ENCODE results near the gene NTMT1.

Gene NTMT1

DNA sequence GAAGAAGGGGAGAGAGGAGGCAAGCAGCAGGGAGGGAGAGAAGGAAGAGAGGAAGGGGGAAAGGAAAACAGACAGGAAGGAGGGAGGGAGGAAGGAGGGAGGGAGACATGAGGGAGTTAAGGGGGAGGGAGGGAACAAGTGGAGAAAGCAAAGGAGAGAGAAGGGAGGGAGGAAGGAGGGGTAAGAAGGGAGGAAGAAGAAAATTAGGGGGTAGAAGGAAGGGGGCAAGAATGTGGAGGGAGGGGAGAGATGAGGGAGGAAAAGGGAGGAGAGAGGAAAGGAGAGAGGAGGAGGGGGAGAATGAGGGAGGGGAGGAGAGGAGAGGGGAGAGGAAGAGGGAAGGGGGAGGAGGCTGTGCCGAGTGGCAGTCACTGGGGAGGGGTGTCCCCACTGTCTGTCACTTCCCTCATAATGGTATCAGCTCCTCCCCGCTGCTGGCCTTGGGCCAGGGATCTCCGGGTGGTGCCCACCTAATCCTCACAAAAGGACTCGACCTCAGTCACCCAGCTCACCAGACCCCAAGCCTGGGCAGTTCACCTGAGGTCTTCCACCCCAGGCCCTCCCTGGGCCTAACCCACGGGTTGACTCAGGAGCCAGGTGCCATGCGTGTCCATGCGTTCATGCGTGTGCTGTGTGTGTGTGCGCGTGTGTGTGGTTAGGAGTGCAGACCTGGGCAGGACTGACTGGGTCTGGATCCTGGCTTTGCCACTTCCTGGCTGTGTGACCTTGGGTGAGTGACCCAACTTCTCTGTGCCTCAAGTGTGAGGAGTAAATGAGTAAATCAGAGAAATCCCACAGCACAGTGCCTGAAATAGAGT, 23.2 kb upstream of the NTMT1 start:
- H3K4me1 ChIP-seq (ENCODE audit: control insufficient read depth, insufficient read depth, low read length), result no peaks in the 10 kb centered on the region
- no peaks in the 10 kb centered on the region for H3K27me3 ChIP-seq (ENCODE audit: control insufficient read depth, insufficient read depth, low read length)
- no peak overlapping the region for H3K27ac ChIP-seq (ENCODE audit: low read depth, low read length)
- H3K36me3 ChIP-seq (ENCODE audit: control insufficient read depth, insufficient read depth, low read length), result no peaks in the 10 kb centered on the region
- H3K9ac ChIP-seq (ENCODE audit: low read length), result no peak overlapping the region
- H3K4me3 ChIP-seq (ENCODE audit: low read length), result no peak overlapping the region

- H3K9ac ChIP-seq (ENCODE audit: low read length), result no peak overlapping the region
- H3K36me3 ChIP-seq (ENCODE audit: control insufficient read depth, insufficient read depth, low read length), result no peaks in the 10 kb centered on the region
- H3K4me3 ChIP-seq (ENCODE audit: low read length), result no peak overlapping the region
- no peaks in the 10 kb centered on the region for H3K4me1 ChIP-seq (ENCODE audit: control insufficient read depth, insufficient read depth, low read length)
- no peak overlapping the region for H3K27ac ChIP-seq (ENCODE audit: low read depth, low read length)
- no peaks in the 10 kb centered on the region for H3K27me3 ChIP-seq (ENCODE audit: control insufficient read depth, insufficient read depth, low read length)
Measured at GRCh38 chr9:129604056-129604765, 21.8 kb upstream of the NTMT1 start.

DNA sequence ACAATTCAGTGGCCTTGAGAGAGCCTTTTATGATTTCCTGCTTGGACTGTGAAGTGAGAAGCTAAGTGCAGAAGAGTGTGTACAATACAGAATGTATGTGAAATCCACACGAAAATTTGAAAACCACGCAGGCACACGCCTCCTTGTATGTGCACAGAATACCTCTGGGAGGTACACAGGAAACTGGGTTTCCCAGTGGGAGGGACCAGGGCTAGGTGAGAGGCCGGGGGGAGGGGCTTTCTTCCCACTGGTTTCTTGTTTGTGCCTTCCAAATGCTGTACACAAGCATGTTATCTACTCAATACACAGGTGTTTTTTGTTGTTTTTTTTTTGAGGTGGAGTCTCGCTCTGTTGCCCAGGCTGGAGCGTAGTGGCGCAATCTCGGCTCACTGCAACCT, 21.2 kb upstream of the NTMT1 start:
- H3K4me3 ChIP-seq (ENCODE audit: low read length), result no peak overlapping the region
- no peaks in the 10 kb centered on the region for H3K36me3 ChIP-seq (ENCODE audit: control insufficient read depth, insufficient read depth, low read length)
- H3K27me3 ChIP-seq (ENCODE audit: control insufficient read depth, insufficient read depth, low read length), result no peaks in the 10 kb centered on the region
- H3K9ac ChIP-seq (ENCODE audit: low read length), result no peak overlapping the region
- H3K27ac ChIP-seq (ENCODE audit: low read depth, low read length), result no peak overlapping the region
- H3K4me1 ChIP-seq (ENCODE audit: control insufficient read depth, insufficient read depth, low read length), result no peaks in the 10 kb centered on the region

- Histone ChIP-seq H3K4me1 (ENCODE audit: control insufficient read depth, insufficient read depth, low read length) (peaks cover 3% of the 10 kb centered on the region), H3K27me3 (ENCODE audit: control insufficient read depth, insufficient read depth, low read length) (no peaks in the 10 kb centered on the region), H3K36me3 (ENCODE audit: control insufficient read depth, insufficient read depth, low read length) (no peaks in the 10 kb centered on the region), H3K27ac (ENCODE audit: low read depth, low read length) (no peak overlapping the region), H3K9ac (ENCODE audit: low read length) (no peak overlapping the region), H3K4me3 (ENCODE audit: low read length) (no peak overlapping the region)
Measured at GRCh38 chr9:129606161-129607026, 19.6 kb upstream of the NTMT1 start.

- Histone ChIP-seq H3K9ac (ENCODE audit: low read length) (no peak overlapping the region), H3K27ac (ENCODE audit: low read depth, low read length) (no peak overlapping the region)
Measured at GRCh38 chr9:129607027-129607387, 19.0 kb upstream of the NTMT1 start.

GRCh38 chr9:129608561-129609481, 17.1 kb upstream of the NTMT1 start:
- Histone ChIP-seq H3K27me3 (ENCODE audit: control insufficient read depth, insufficient read depth, low read length) (no peaks in the 10 kb centered on the region), H3K27ac (ENCODE audit: low read depth, low read length) (peak overlapping the region; percentile 22), H3K4me3 (ENCODE audit: low read length) (no peak overlapping the region), H3K36me3 (ENCODE audit: control insufficient read depth, insufficient read depth, low read length) (no peaks in the 10 kb centered on the region), H3K4me1 (ENCODE audit: control insufficient read depth, insufficient read depth, low read length) (peaks cover 3% of the 10 kb centered on the region), H3K9ac (ENCODE audit: low read length) (peak overlapping the region; percentile 4)

More at GRCh38 chr9:129607027-129607387, 19.0 kb upstream of the NTMT1 start:
- no peaks in the 10 kb centered on the region for H3K27me3 ChIP-seq (ENCODE audit: control insufficient read depth, insufficient read depth, low read length)
- peaks cover 3% of the 10 kb centered on the region for H3K4me1 ChIP-seq (ENCODE audit: control insufficient read depth, insufficient read depth, low read length)
- H3K36me3 ChIP-seq (ENCODE audit: control insufficient read depth, insufficient read depth, low read length), result no peaks in the 10 kb centered on the region
- no peak overlapping the region for H3K4me3 ChIP-seq (ENCODE audit: low read length)

GRCh38 chr9:129609486-129610212, 16.3 kb upstream of the NTMT1 start:
- Histone ChIP-seq H3K4me3 (ENCODE audit: low read length) (peak overlapping the region; percentile 51), H3K9ac (ENCODE audit: low read length) (peak overlapping the region; percentile 32), H3K4me1 (ENCODE audit: control insufficient read depth, insufficient read depth, low read length) (peaks cover 3% of the 10 kb centered on the region), H3K27me3 (ENCODE audit: control insufficient read depth, insufficient read depth, low read length) (no peaks in the 10 kb centered on the region), H3K36me3 (ENCODE audit: control insufficient read depth, insufficient read depth, low read length) (no peaks in the 10 kb centered on the region), H3K27ac (ENCODE audit: low read depth, low read length) (peak overlapping the region; percentile 61)

GRCh38 chr9:129610213-129610472, 15.8 kb upstream of the NTMT1 start:
- no peaks in the 10 kb centered on the region for H3K36me3 ChIP-seq (ENCODE audit: control insufficient read depth, insufficient read depth, low read length)
- H3K4me1 ChIP-seq (ENCODE audit: control insufficient read depth, insufficient read depth, low read length), result peaks cover 3% of the 10 kb centered on the region
- peak overlapping the region; percentile 77 for H3K4me3 ChIP-seq (ENCODE audit: low read length)
- no peaks in the 10 kb centered on the region for H3K27me3 ChIP-seq (ENCODE audit: control insufficient read depth, insufficient read depth, low read length)
- peak overlapping the region; percentile 80 for H3K27ac ChIP-seq (ENCODE audit: low read depth, low read length)
- no peak overlapping the region for H3K9ac ChIP-seq (ENCODE audit: low read length)

DNA sequence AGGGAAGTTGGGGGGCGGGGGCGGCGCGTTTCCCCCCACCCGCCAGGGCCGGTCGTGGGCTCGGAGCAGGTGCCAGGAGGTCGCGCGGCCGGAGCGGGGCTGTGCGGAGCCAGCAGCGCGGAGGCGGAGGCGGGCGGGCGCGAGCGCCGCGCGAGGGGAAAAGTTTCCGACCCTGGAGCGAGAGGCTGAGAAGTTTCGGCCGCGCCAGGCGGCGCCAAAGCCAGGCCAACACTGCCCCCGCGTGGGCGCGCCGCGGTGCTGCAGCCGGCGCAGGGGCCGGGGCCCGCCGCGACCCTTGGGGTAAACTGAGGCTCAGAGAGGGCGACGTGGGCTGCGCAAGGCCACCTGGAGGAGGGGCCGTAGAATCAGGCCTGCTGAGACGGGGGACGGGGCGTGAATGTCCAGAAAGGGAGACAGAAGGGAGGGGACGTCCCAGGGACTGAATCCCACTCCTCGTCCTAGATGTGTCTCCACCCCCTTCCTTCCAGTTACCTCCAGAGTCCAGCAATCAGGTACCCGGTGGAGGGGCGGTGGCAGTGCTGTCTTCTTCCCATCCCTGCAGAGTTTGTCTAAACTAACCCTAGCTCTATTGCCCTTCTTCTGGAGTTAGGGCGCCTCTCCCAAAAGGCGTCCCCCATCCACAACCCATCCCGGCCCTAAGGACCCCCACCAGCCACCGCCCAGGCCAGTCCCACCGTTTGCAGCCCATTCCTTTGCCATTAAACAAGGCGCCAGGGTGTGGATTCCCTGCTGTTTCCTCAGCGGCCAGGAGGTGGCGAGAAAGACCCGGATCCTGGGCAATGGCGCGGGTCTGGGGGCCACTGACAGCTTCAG, 15.3 kb upstream of the NTMT1 start:
- Histone ChIP-seq H3K36me3 (ENCODE audit: control insufficient read depth, insufficient read depth, low read length) (no peaks in the 10 kb centered on the region), H3K9ac (ENCODE audit: low read length) (peak overlapping the region; percentile 82), H3K27ac (ENCODE audit: low read depth, low read length) (peak overlapping the region; percentile 80), H3K27me3 (ENCODE audit: control insufficient read depth, insufficient read depth, low read length) (no peaks in the 10 kb centered on the region), H3K4me3 (ENCODE audit: low read length) (peak overlapping the region; percentile 77), H3K4me1 (ENCODE audit: control insufficient read depth, insufficient read depth, low read length) (peaks cover 3% of the 10 kb centered on the region)

GRCh38 chr9:129611307-129611800, 14.6 kb upstream of the NTMT1 start:
- Histone ChIP-seq H3K27me3 (ENCODE audit: control insufficient read depth, insufficient read depth, low read length) (no peaks in the 10 kb centered on the region), H3K9ac (ENCODE audit: low read length) (no peak overlapping the region), H3K27ac (ENCODE audit: low read depth, low read length) (no peak overlapping the region), H3K36me3 (ENCODE audit: control insufficient read depth, insufficient read depth, low read length) (no peaks in the 10 kb centered on the region), H3K4me1 (ENCODE audit: control insufficient read depth, insufficient read depth, low read length) (peaks cover 3% of the 10 kb centered on the region), H3K4me3 (ENCODE audit: low read length) (no peak overlapping the region)
